ENCODE results near the gene STXBP6. TPM values are rescaled to one million over a fixed set of nuclear protein-coding genes. Genes with fewer than 3 reads are reported as not detected.

The STXBP6 gene
- total and polyA plus RNA-seq, 5 donors: 18.8 to 31.7 (median 30.7) TPM

- no peaks in the 10 kb centered on the region for H3K9me3 ChIP-seq (ENCODE audit: control insufficient read depth, low read length)
- H3K27ac ChIP-seq (ENCODE audit: low read length): no peak overlapping the region
- DNase-seq (no peak), ATAC-seq (peak in 1 of 2 donors; percentile 61)
- no peak overlapping the region for H3K4me3 ChIP-seq (ENCODE audit: low read length)
- H3K4me1 ChIP-seq (ENCODE audit: control insufficient read depth, insufficient read depth, low read length): peaks cover 4% of the 10 kb centered on the region
- H3K27me3 ChIP-seq (ENCODE audit: control insufficient read depth, insufficient read depth): no peaks in the 10 kb centered on the region
- intact Hi-C loops (cut with DNase I): no loop called here
- 55% methylated on average over 4 of the region's 4 CpGs for WGBS
These were observed 154.7 kb downstream of the STXBP6 start for GRCh38 chr14:24895243-24895583.

GRCh38 chr14:24894583-24895242, 155.2 kb downstream of the STXBP6 start:
- WGBS: 52% methylated on average over 5 of the region's 5 CpGs
- Histone ChIP-seq H3K27ac (ENCODE audit: low read length) (no peak overlapping the region), H3K27me3 (ENCODE audit: control insufficient read depth, insufficient read depth) (no peaks in the 10 kb centered on the region), H3K4me1 (ENCODE audit: control insufficient read depth, insufficient read depth, low read length) (peaks cover 4% of the 10 kb centered on the region), H3K4me3 (ENCODE audit: low read length) (no peak overlapping the region), H3K9me3 (ENCODE audit: control insufficient read depth, low read length) (no peaks in the 10 kb centered on the region)
- intact Hi-C loops (cut with DNase I): no loop called here
- peak; percentile 28 to 50 for ATAC-seq
- DNase-seq: no peak

GRCh38 chr14:24892497-24893051, 157.4 kb downstream of the STXBP6 start:
- H3K9me3 ChIP-seq (ENCODE audit: control insufficient read depth, low read length): no peaks in the 10 kb centered on the region
- H3K27ac ChIP-seq (ENCODE audit: low read length): no peak overlapping the region
- WGBS: 72% methylated on average over 6 of the region's 6 CpGs
- H3K27me3 ChIP-seq (ENCODE audit: control insufficient read depth, insufficient read depth): no peaks in the 10 kb centered on the region
- H3K4me3 ChIP-seq (ENCODE audit: low read length): no peak overlapping the region
- intact Hi-C loops (cut with DNase I): no loop called here
- H3K4me1 ChIP-seq (ENCODE audit: control insufficient read depth, insufficient read depth, low read length): peaks cover 4% of the 10 kb centered on the region
- DNase-seq (peak in 1 of 3 donors; percentile 21), ATAC-seq (no peak)

- intact Hi-C loops (cut with DNase I): no loop called here
- H3K4me1 ChIP-seq (ENCODE audit: control insufficient read depth, insufficient read depth, low read length): peaks cover 4% of the 10 kb centered on the region
- no peak overlapping the region for H3K27ac ChIP-seq (ENCODE audit: low read length)
These were observed 157.9 kb downstream of the STXBP6 start for GRCh38 chr14:24891987-24892496.

GRCh38 chr14:24890716-24891115, 159.2 kb downstream of the STXBP6 start:
- intact Hi-C loops (cut with DNase I): no loop called here
- Histone ChIP-seq H3K4me1 (ENCODE audit: control insufficient read depth, insufficient read depth, low read length) (peaks cover 4% of the 10 kb centered on the region), H3K27ac (ENCODE audit: low read length) (no peak overlapping the region), H3K9me3 (ENCODE audit: control insufficient read depth, low read length) (no peaks in the 10 kb centered on the region), H3K27me3 (ENCODE audit: control insufficient read depth, insufficient read depth) (no peaks in the 10 kb centered on the region), H3K4me3 (ENCODE audit: low read length) (no peak overlapping the region)
- ATAC-seq (no peak), DNase-seq (no peak)

More at GRCh38 chr14:24891987-24892496, 157.9 kb downstream of the STXBP6 start:
- ATAC-seq: no peak
- Histone ChIP-seq H3K27me3 (ENCODE audit: control insufficient read depth, insufficient read depth) (no peaks in the 10 kb centered on the region), H3K9me3 (ENCODE audit: control insufficient read depth, low read length) (no peaks in the 10 kb centered on the region), H3K4me3 (ENCODE audit: low read length) (no peak overlapping the region)
- 87% methylated on average over 1 of the region's 1 CpG for WGBS
- DNase-seq: no peak

GRCh38 chr14:24889843-24890242, 160.1 kb downstream of the STXBP6 start:
- intact Hi-C loops (cut with DNase I): no loop called here
- Histone ChIP-seq H3K4me3 (ENCODE audit: low read length) (no peak overlapping the region), H3K9me3 (ENCODE audit: control insufficient read depth, low read length) (no peaks in the 10 kb centered on the region), H3K27me3 (ENCODE audit: control insufficient read depth, insufficient read depth) (no peaks in the 10 kb centered on the region), H3K27ac (ENCODE audit: low read length) (no peak overlapping the region), H3K4me1 (ENCODE audit: control insufficient read depth, insufficient read depth, low read length) (peaks cover 4% of the 10 kb centered on the region)
- ATAC-seq (no peak), DNase-seq (no peak)

GRCh38 chr14:24888532-24888931, 161.4 kb downstream of the STXBP6 start:
- H3K9me3 ChIP-seq (ENCODE audit: control insufficient read depth, low read length): no peaks in the 10 kb centered on the region
- intact Hi-C loops (cut with DNase I): no loop called here
- ATAC-seq: no peak
- H3K27ac ChIP-seq (ENCODE audit: low read length): no peak overlapping the region
- H3K4me3 ChIP-seq (ENCODE audit: low read length): no peak overlapping the region
- WGBS: 89% methylated on average over 6 of the region's 6 CpGs
- no peaks in the 10 kb centered on the region for H3K27me3 ChIP-seq (ENCODE audit: control insufficient read depth, insufficient read depth)
- no peak for DNase-seq
- H3K4me1 ChIP-seq (ENCODE audit: control insufficient read depth, insufficient read depth, low read length): peaks cover 4% of the 10 kb centered on the region

GRCh38 chr14:24887623-24888304, 162.2 kb downstream of the STXBP6 start:
- no peak for DNase-seq
- ATAC-seq: no peak

GRCh38 chr14:24885410-24885913, 164.5 kb downstream of the STXBP6 start:
- H3K27ac ChIP-seq (ENCODE audit: low read length): no peak overlapping the region
- peaks cover 3% of the 10 kb centered on the region for H3K4me1 ChIP-seq (ENCODE audit: control insufficient read depth, insufficient read depth, low read length)
- ATAC-seq: no peak
- DNase-seq: no peak
- WGBS: 76% methylated on average over 3 of the region's 3 CpGs
- no peaks in the 10 kb centered on the region for H3K9me3 ChIP-seq (ENCODE audit: control insufficient read depth, low read length)
- no peak overlapping the region for H3K4me3 ChIP-seq (ENCODE audit: low read length)
- H3K27me3 ChIP-seq (ENCODE audit: control insufficient read depth, insufficient read depth): no peaks in the 10 kb centered on the region
- intact Hi-C loops (cut with DNase I): no loop called here

More at GRCh38 chr14:24887623-24888304, 162.2 kb downstream of the STXBP6 start:
- H3K4me1 ChIP-seq (ENCODE audit: control insufficient read depth, insufficient read depth, low read length): peaks cover 3% of the 10 kb centered on the region
- intact Hi-C loops (cut with DNase I): no loop called here
- WGBS: 87% methylated on average over 3 of the region's 3 CpGs
- H3K27me3 ChIP-seq (ENCODE audit: control insufficient read depth, insufficient read depth): no peaks in the 10 kb centered on the region
- H3K9me3 ChIP-seq (ENCODE audit: control insufficient read depth, low read length): no peaks in the 10 kb centered on the region
- H3K27ac ChIP-seq (ENCODE audit: low read length): no peak overlapping the region
- no peak overlapping the region for H3K4me3 ChIP-seq (ENCODE audit: low read length)

GRCh38 chr14:24883576-24883975, 166.4 kb downstream of the STXBP6 start:
- DNase-seq: no peak
- intact Hi-C loops (cut with DNase I): no loop called here
- 74% methylated on average over 2 of the region's 2 CpGs for WGBS
- no peak overlapping the region for H3K27ac ChIP-seq (ENCODE audit: low read length)
- no peaks in the 10 kb centered on the region for H3K9me3 ChIP-seq (ENCODE audit: control insufficient read depth, low read length)
- no peak overlapping the region for H3K4me3 ChIP-seq (ENCODE audit: low read length)
- no peaks in the 10 kb centered on the region for H3K27me3 ChIP-seq (ENCODE audit: control insufficient read depth, insufficient read depth)
- ATAC-seq: no peak
- H3K4me1 ChIP-seq (ENCODE audit: control insufficient read depth, insufficient read depth, low read length): peaks cover 8% of the 10 kb centered on the region

Data from right cardiac atrium (tissue), 5 donors.